ENCODE data around the gene ICAM4.

Gene ICAM4

GRCh38 chr19:10251792-10252694 lies 34.7 kb upstream of the ICAM4 start, which contains the start of gene MRPL4:
MRPL4 (plus strand) TSS chr19:10252214; CDS start chr19:10252254, 40 bp downstream.
- H3K27ac ChIP-seq (ENCODE audit: low read length): peak within 1 kb of the TSS; percentile 59; the same call in 1 of the 2 replicates

GRCh38 chr19:10252707-10253106 lies 34.0 kb upstream of the ICAM4 start:
- H3F3A ChIP-seq (ENCODE audit: insufficient read depth, low read length): peaks cover 8% of the 10 kb centered on the region; the same call in 1 of the 2 replicates
- no peak for DNase-seq
- peak overlapping the region; percentile 59; the same call in 1 of the 2 replicates for H3K27ac ChIP-seq (ENCODE audit: low read length)
- peaks cover 4% of the 10 kb centered on the region for H3K36me3 ChIP-seq (replicated peaks; ENCODE audit: insufficient read depth, low read length)
- no peaks in the 10 kb centered on the region for H3K9me2 ChIP-seq (replicated peaks; ENCODE audit: insufficient read depth, low read length)
- peak overlapping the region; percentile 96 for H3K4me3 ChIP-seq (ENCODE audit: low read length)
- peaks cover 32% of the 10 kb centered on the region for H3K79me2 ChIP-seq (ENCODE audit: low read length)
- no peaks in the 10 kb centered on the region for H4K20me1 ChIP-seq (ENCODE audit: insufficient read depth, low read length)
- 0 out of 2 replicates have a peak, but pooled peaks cover 11% of the 10 kb centered on the region for H3K4me1 ChIP-seq (ENCODE audit: low read length)
- H3K27me3 ChIP-seq (replicated peaks; ENCODE audit: insufficient read depth, low read length): no peaks in the 10 kb centered on the region
- H2AFZ ChIP-seq (ENCODE audit: low read length): peak overlapping the region; percentile 83
- no peak for TF ChIP-seq EZH2phosphoT487 (IDR thresholded peaks at IDR 0.05; ENCODE audit: low read length)
- no peak for TF ChIP-seq EZH2 (optimal IDR thresholded peaks at IDR 0.05; ENCODE audit: low read depth, low read length)
- no peak for TF ChIP-seq CTCF (IDR thresholded peaks at IDR 0.05; ENCODE audit: low read length)
- peak overlapping the region; percentile 95 for H3K9ac ChIP-seq (ENCODE audit: low read length)
- H3K4me2 ChIP-seq (ENCODE audit: low read depth, low read length): peak overlapping the region; percentile 97
- no peaks in the 10 kb centered on the region for H3K9me3 ChIP-seq (replicated peaks; ENCODE audit: insufficient read depth, low read length)

More at GRCh38 chr19:10251792-10252694, 34.7 kb upstream of the ICAM4 start, which contains the start of gene MRPL4:
- Histone ChIP-seq H3K36me3 (replicated peaks; ENCODE audit: insufficient read depth, low read length) (peaks cover 4% of the 10 kb centered on the region), H3K79me2 (ENCODE audit: low read length) (peaks cover 32% of the 10 kb centered on the region), H3K4me1 (ENCODE audit: low read length) (0 out of 2 replicates have a peak, but pooled peaks cover 11% of the 10 kb centered on the region), H3K4me3 (ENCODE audit: low read length) (peak within 1 kb of the TSS; percentile 96), H3K9me3 (replicated peaks; ENCODE audit: insufficient read depth, low read length) (no peaks in the 10 kb centered on the region), H3K4me2 (ENCODE audit: low read depth, low read length) (peak within 1 kb of the TSS; percentile 97), H3K9ac (ENCODE audit: low read length) (peak within 1 kb of the TSS; percentile 95), H3K27me3 (replicated peaks; ENCODE audit: insufficient read depth, low read length) (no peaks in the 10 kb centered on the region), H4K20me1 (ENCODE audit: insufficient read depth, low read length) (no peaks in the 10 kb centered on the region), H3F3A (ENCODE audit: insufficient read depth, low read length) (peaks cover 8% of the 10 kb centered on the region; the same call in 1 of the 2 replicates), H3K9me2 (replicated peaks; ENCODE audit: insufficient read depth, low read length) (no peaks in the 10 kb centered on the region), H2AFZ (ENCODE audit: low read length) (peak within 1 kb of the TSS; percentile 83)
- TF ChIP-seq EZH2 (optimal IDR thresholded peaks at IDR 0.05; ENCODE audit: low read depth, low read length) (no peak), CTCF (IDR thresholded peaks at IDR 0.05; ENCODE audit: low read length) (no peak), EZH2phosphoT487 (IDR thresholded peaks at IDR 0.05; ENCODE audit: low read length) (no peak)
- peak; percentile 100 for DNase-seq

- Histone ChIP-seq H3K36me3 (replicated peaks; ENCODE audit: insufficient read depth, low read length) (peaks cover 4% of the 10 kb centered on the region), H4K20me1 (ENCODE audit: insufficient read depth, low read length) (no peaks in the 10 kb centered on the region), H3K27ac (ENCODE audit: low read length) (no peak overlapping the region), H3F3A (ENCODE audit: insufficient read depth, low read length) (0 out of 2 replicates have a peak, but pooled peaks cover 5% of the 10 kb centered on the region), H3K9me3 (replicated peaks; ENCODE audit: insufficient read depth, low read length) (no peaks in the 10 kb centered on the region), H3K4me1 (ENCODE audit: low read length) (0 out of 2 replicates have a peak, but pooled peaks cover 11% of the 10 kb centered on the region), H2AFZ (ENCODE audit: low read length) (no peak overlapping the region), H3K4me3 (ENCODE audit: low read length) (no peak overlapping the region), H3K4me2 (ENCODE audit: low read depth, low read length) (no peak overlapping the region), H3K9ac (ENCODE audit: low read length) (no peak overlapping the region), H3K27me3 (replicated peaks; ENCODE audit: insufficient read depth, low read length) (no peaks in the 10 kb centered on the region), H3K9me2 (replicated peaks; ENCODE audit: insufficient read depth, low read length) (no peaks in the 10 kb centered on the region), H3K79me2 (ENCODE audit: low read length) (peaks cover 32% of the 10 kb centered on the region)
- no peak for DNase-seq
- no peak for TF ChIP-seq CTCF (IDR thresholded peaks at IDR 0.05; ENCODE audit: low read length)
- no peak for TF ChIP-seq EZH2 (optimal IDR thresholded peaks at IDR 0.05; ENCODE audit: low read depth, low read length)
- TF ChIP-seq EZH2phosphoT487 (IDR thresholded peaks at IDR 0.05; ENCODE audit: low read length): no peak
Measured at GRCh38 chr19:10254244-10254643, 32.5 kb upstream of the ICAM4 start.

Measured in MM.1S (cell line).